Activated T-helper 1 cell treated with Interleukin-2 at 50 U/mL for 16 hours (primary cell): Measurements from ENCODE around the gene NEXN.
"Not testable (repeated sequence)": the region's sequence is repeated elsewhere in the genome, so short reads cannot be mapped to it uniquely, and the experiment has no call there.

Experiments
- DNase-seq: peaks from one replicate; pipeline ENCODE4 v3.0.0-alpha.2; 2020; ENCODE audit warnings: low read depth

The NEXN gene

GRCh38 chr1:77966291-77966690 lies 77.9 kb downstream of the NEXN start:
- no peak for DNase-seq

GRCh38 chr1:77970192-77970591 lies 81.8 kb downstream of the NEXN start:
- DNase-seq, result no peak

DNA sequence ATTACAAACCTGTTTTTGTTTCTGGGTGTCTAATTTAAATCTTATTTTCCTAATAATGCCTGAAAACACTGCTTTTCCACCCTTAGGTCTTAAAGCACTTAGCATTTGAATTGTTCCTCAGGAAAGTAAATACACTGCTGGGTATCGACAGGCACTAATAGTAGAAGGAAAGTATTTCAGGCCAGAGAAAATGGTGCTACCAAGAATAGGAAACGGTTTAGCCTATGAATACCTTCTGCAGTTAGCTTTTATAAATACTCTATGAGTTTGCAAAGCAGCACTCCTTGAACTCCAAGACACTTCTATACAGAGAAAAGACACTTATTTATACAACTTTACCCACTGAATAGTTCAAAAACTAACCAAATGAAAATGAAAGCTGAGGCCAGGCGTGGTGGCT lies 83.7 kb downstream of the NEXN start:
- no peak for DNase-seq

- no peak for DNase-seq
Measured at GRCh38 chr1:77975386-77975785, 87.0 kb downstream of the NEXN start.

DNA sequence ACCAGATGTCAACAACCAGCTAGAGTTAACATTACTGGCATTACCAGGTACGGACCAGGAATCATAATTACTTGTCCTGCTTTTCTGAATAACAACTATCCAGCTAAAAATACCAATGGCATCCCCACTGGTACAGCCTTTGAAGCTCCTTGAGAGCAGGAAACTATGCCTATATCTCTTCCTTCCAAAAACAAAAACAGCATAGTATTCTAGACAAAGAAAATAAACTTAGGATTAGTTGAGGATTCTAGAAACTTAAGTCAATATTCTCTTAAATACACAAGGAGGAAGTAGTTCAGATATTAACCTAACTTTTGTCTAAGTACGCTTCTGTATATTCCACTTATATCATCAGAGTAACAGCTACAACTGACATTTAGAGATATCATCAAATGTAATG lies 87.5 kb downstream of the NEXN start:
- DNase-seq, result no peak

DNA sequence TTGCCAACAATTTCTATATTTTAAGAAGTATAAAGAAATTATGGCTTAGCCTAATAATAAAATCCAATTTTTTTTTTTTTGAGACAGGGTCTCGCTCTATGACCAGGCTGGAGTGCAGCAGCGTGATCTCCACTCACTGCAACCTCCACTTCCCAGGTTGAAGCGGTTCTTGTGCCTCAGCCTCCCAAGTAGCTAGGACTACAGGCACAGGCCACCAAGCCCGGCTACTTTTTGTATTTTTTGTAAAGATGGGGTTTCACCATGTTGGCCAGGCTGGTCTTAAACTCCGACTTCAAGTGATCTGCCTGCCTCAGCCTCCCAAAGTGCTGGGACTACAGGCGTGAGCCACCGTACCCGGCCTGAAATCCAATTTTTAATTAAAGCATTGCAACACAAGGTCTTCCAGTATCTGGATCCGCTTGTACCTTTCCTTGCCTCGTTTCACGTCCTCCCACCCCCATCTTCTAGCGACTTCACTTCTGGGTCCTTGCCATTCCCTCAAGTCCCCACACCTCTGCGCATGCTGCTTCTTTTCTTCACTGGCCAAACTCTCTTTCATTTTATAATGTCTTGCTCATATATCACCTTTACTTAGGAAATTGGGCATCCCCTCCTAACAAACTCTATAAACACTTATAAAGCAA lies 88.1 kb downstream of the NEXN start:
- DNase-seq, result no peak

DNA sequence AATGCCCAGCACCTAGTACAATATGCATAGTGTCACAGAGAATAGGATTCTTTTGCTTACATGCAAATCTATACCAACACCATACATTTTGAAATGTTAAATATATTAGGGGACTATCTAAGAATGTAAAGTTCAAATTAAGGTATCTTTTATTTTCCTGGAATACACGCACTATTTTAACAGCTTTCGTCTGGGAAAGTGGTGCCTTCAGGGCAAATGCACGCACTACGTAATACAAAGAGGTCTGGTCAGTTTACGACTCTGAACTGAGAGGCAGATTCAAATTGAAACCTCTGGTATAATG lies 89.5 kb downstream of the NEXN start:
- no peak for DNase-seq

DNA sequence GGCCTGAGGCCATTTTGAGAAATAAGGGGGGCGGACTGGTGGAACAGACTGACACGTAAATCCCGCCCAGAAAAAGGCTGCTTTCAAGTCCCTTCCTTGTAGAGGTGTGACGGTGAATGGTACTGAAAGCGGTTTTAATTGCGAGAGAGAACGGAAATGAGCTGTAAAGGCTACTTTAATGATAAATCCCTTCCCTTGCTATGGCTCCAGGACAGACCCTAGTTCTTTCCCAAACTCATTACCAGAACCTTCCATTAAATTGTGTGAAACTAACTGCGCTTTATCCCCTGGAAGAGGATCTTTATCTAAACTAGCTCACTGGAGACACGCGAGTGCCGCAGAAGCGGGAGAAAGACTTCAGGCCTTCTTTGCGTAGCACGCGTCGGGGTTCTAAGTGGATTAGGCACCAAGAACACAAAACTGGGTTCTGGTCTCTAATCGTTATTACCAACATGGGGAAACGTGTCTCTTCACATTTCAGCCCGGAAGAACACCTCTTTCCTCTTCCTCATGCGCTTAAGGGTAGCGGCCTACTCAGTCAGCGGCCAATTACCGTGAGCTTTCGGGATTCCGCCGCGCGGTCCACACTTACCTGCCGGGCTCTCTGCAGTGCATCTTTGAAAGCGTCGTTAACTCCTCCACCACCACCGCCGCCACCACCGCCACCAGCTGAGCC lies 90.0 kb downstream of the NEXN start:
- DNase-seq, result peak; percentile 51

DNA sequence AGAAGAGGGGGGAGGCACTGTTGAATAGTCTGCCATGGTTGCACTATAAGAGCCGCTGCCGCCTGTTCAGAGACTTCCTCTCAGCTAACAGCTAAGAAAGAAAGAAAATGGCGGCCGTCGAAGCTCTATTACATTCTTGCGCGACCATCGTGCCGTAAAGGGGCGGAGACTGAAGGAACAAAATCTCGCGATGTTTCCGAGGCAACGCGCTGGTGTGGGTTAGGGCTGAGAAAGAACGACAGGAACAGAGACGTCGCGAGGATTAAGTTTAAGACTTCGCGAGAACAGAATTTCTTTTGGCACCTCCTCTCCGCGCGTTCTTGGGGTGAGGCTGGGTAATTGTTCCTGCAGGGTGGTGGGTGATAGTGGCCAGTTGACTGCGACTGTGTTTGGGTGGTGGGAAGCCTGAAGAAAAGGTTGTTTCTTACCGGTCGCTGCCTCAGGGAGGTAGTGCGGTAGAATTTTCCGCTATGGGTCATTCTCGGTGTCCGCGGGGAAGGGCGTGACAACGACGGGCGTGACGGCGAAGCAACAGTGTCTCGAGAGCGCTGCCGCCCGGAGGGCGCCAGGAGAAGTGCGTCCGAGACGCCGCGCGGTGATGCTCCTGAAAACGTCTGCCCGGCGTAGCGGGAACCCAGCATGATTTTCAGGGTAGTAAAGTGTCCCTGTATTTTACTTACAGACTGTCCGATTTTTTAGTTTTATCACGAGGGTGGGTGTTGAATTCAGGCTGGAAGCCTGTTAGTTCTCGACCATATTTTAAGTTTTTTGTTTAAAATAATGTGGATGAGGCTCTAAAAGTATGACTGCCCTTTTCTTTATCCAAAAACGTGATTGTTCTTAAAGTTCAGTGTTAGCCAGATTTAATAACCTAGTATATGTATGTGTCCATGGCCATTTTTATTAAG lies 90.8 kb downstream of the NEXN start, which contains the start of gene FUBP1:
FUBP1 (minus strand) TSS at position 104 of the 908 bp plus-strand sequence; CDS start at position 36, 68 bp downstream.
- peak; percentile 88 for DNase-seq

GRCh38 chr1:77983352-77983996 lies 95.0 kb downstream of the NEXN start:
- DNase-seq, result not testable (repeated sequence)

DNA sequence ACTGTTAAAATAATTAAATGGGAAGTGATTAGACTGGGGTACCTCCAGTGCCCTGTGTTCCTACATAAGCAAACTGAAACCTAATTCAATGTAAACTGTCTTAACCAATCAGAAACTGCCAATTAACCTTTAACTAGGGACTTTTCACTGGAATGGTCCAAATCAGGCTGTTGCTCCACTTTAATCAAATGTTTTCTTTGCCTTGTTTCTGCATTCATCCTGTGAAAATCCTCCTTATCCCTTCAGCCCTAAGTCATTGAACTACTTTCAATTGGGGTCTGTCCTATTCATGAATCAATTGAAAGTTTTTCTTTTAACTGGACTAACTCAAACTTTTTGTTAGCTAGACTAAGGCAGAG lies 95.6 kb downstream of the NEXN start:
- DNase-seq, result no peak

DNA sequence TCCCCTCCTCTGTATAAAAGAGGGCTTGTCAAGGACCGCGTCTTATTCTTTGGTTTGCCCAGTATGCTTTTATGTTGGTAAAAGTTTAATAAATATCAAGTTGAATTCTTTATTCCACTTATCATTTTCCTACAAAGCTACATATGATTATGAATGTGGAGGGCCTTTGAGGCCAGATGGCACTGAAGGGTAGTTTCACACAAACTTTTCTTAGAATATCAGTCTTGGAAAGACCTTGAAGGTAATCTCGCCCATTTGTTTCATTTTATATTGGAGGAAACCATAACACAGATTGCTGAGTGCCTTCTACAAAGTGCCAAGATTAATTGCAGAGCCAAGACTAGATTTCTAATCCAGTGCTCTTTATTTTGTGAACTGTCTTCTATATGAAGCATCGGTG lies 96.2 kb downstream of the NEXN start:
- no peak for DNase-seq

- DNase-seq, result no peak
Measured at GRCh38 chr1:77986810-77987209, 98.4 kb downstream of the NEXN start.

- DNase-seq, result no peak
Measured at GRCh38 chr1:77987919-77988318, 99.5 kb downstream of the NEXN start.

DNA sequence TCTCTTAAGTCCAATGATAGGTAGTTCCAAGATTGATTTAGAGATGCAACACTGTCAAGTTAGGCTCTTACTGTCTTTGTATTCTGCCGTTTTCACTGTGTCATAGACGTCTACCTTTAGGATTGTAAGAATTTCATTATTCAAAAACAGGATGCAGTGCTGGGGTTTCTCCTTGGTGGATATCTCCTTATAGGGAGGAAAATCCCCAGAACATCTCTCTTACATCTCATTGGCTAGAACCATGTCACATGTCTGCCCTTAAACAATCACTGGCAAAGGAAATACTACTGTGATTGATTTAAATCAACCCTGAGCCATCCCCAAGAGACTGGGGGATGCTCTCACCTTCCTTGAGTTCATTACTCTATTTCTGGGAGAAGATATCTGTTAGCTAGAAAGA lies 101.3 kb downstream of the NEXN start:
- no peak for DNase-seq

DNA sequence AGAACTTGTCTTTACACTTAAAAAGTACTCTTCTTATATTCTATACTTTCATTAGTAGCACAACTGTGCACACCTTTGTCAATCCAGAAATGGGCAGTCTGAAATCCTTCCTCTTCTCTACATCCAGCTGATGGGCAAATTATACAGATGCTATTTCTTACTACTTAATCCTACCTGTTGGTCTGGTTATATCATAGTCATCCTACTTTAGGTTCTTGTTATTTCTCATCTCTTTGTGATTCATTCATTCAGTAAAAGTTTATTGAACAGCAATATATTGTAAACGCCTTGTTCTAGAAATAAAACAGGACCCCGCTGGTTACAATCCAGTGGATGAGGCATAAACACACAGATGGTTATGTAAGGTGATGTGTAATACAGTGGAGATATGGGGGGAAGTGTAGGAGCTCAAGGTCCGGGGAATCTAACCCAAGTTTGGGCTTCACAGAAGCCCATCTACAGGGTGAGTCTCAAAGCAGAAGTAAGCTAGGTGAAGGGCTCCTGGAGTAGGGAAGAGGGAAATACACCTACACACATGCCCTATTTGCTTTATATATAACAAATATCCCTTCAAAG lies 102.3 kb downstream of the NEXN start:
- DNase-seq, result no peak

GRCh38 chr1:77991638-77992037 lies 103.2 kb downstream of the NEXN start:
- DNase-seq, result no peak
